WTC11 (cell line): ENCODE results near the gene PADI2. TPM values are rescaled to one million over a fixed set of nuclear protein-coding genes. Genes with fewer than 3 reads are reported as not detected.

ENCODE experiments used
- ATAC-seq: fragments of 200-7000 bp; cut with Tn5 transposase; 2 replicates; pipeline ENCODE4 v1.10.0; 2021; ENCODE audit warnings: mild to moderate bottlenecking, moderate library complexity
- CTCF ChIA-PET: fragments of 300-600 bp; sonication (Branson Sonifier 250); formaldehyde crosslinking; loops from one replicate; lab custom pipeline; 2021; ENCODE audit warnings: antibody characterized with exemption; lab: Charles Lee
- POLR2A ChIA-PET: fragments of 350-600 bp; sonication (Branson Sonifier 250); formaldehyde crosslinking; loops from one replicate; lab custom pipeline; 2021; ENCODE audit warnings: antibody characterized with exemption; lab: Charles Lee
- DNase-seq: peaks from one replicate; pipeline ENCODE4 v3.0.0; 2021; ENCODE audit warnings: low spot score
- H3K27ac Mint-ChIP-seq: 2 replicates; pipeline ENCODE4 v1.8.0; 2021; ENCODE audit warnings: mixed read lengths
- H3K27me3 Mint-ChIP-seq: 2 replicates; pipeline ENCODE4 v1.8.0; 2021; ENCODE audit warnings: low read depth, mild to moderate bottlenecking, moderate library complexity, mixed read lengths
- H3K36me3 Mint-ChIP-seq: 2 replicates; pipeline ENCODE4 v1.8.0; 2021; ENCODE audit warnings: mixed read lengths
- H3K4me1 Mint-ChIP-seq: 2 replicates; pipeline ENCODE4 v1.8.0; 2022; ENCODE audit warnings: mixed read lengths
- H3K4me3 Mint-ChIP-seq: 2 replicates; pipeline ENCODE4 v1.8.0; 2021; ENCODE audit warnings: mild to moderate bottlenecking, moderate library complexity, mixed read lengths
- H3K9me3 Mint-ChIP-seq: 2 replicates; pipeline ENCODE4 v1.8.0; 2021; ENCODE audit warnings: mixed read lengths
- ATF1 ChIP-seq: sonication (generic); formaldehyde crosslinking; IDR thresholded peaks from 2 replicates; pipeline ENCODE4 v1.8.1; 2023; ENCODE audit warnings: mild to moderate bottlenecking, moderate library complexity, missing genetic modification reagents
- ELF4 ChIP-seq: sonication (generic); formaldehyde crosslinking; IDR thresholded peaks from 2 replicates; pipeline ENCODE4 v1.8.1; 2022; ENCODE audit warnings: low read depth, mild to moderate bottlenecking, moderate library complexity, missing genetic modification reagents
- FOXJ3 ChIP-seq: sonication (generic); formaldehyde crosslinking; IDR thresholded peaks from 2 replicates; pipeline ENCODE4 v1.9.0; 2021; ENCODE audit warnings: missing genetic modification reagents, mild to moderate bottlenecking, borderline replicate concordance
- GTF2I ChIP-seq: fragments of 250-450 bp; sonication (Bioruptor Pico); conservative IDR thresholded peaks from 2 replicates; pipeline ENCODE4 v1.4.0; 2021; ENCODE audit warnings: mild to moderate bottlenecking
- MYBL2 ChIP-seq: sonication (generic); formaldehyde crosslinking; IDR thresholded peaks from 2 replicates; pipeline ENCODE4 v1.8.1; 2023; ENCODE audit warnings: mild to moderate bottlenecking, moderate library complexity, missing genetic modification reagents
- PRRX2 ChIP-seq: fragments of 250-450 bp; sonication (Bioruptor Pico); IDR thresholded peaks from 2 replicates; pipeline ENCODE4 v1.8.0; 2021; ENCODE audit warnings: mild to moderate bottlenecking
- TCF7 ChIP-seq: sonication (generic); formaldehyde crosslinking; IDR thresholded peaks from 2 replicates; pipeline ENCODE4 v1.8.0; 2022; ENCODE audit warnings: mild to moderate bottlenecking, low read depth, missing genetic modification reagents, moderate library complexity
- ZNF232 ChIP-seq: sonication (generic); formaldehyde crosslinking; IDR thresholded peaks from 2 replicates; pipeline ENCODE4 v1.8.0; 2022; ENCODE audit warnings: mild to moderate bottlenecking, missing genetic modification reagents
- ZNF396 ChIP-seq: fragments of 250-450 bp; sonication (Bioruptor Pico); IDR thresholded peaks from 2 replicates; pipeline ENCODE4 v1.8.0; 2021; ENCODE audit warnings: mild to moderate bottlenecking, moderate library complexity, borderline replicate concordance
- total RNA-seq: library from RNA; stranded (reverse); gene quantifications from 3 replicates; pipeline ENCODE4 v1.2.3, GENCODE V29; 2021
- TF ChIP-seq, protein P1 (sequence below): sonication (generic); formaldehyde crosslinking; IDR thresholded peaks from 2 replicates; pipeline ENCODE4 v1.8.0; 2023; ENCODE audit warnings: missing genetic modification reagents, mild to moderate bottlenecking, borderline replicate concordance
- TF ChIP-seq, protein P2 (sequence below): sonication (generic); formaldehyde crosslinking; IDR thresholded peaks from 2 replicates; pipeline ENCODE4 v1.8.1; 2023; ENCODE audit warnings: mild to moderate bottlenecking, moderate library complexity, missing genetic modification reagents
- TF ChIP-seq, protein P3 (sequence below): sonication (generic); formaldehyde crosslinking; IDR thresholded peaks from 2 replicates; pipeline ENCODE4 v1.8.1; 2022; ENCODE audit warnings: mild to moderate bottlenecking, missing genetic modification reagents, moderate library complexity, borderline replicate concordance
- TF ChIP-seq, protein P4 (sequence below): sonication (generic); formaldehyde crosslinking; conservative IDR thresholded peaks from 2 replicates; pipeline ENCODE4 v1.8.1; 2022; ENCODE audit warnings: mild to moderate bottlenecking, missing genetic modification reagents
- TF ChIP-seq, protein P5 (sequence below): sonication (generic); formaldehyde crosslinking; IDR thresholded peaks from 2 replicates; pipeline ENCODE4 v1.8.0; 2022; ENCODE audit warnings: mild to moderate bottlenecking, missing genetic modification reagents
- TF ChIP-seq, protein P6 (sequence below): sonication (generic); formaldehyde crosslinking; conservative IDR thresholded peaks from 2 replicates; pipeline ENCODE4 v1.8.1; 2023; ENCODE audit warnings: mild to moderate bottlenecking, low read depth, missing genetic modification reagents, moderate library complexity

Gene PADI2
- total RNA-seq, 1 experiment from 2014 or later = 3.8 TPM

DNA sequence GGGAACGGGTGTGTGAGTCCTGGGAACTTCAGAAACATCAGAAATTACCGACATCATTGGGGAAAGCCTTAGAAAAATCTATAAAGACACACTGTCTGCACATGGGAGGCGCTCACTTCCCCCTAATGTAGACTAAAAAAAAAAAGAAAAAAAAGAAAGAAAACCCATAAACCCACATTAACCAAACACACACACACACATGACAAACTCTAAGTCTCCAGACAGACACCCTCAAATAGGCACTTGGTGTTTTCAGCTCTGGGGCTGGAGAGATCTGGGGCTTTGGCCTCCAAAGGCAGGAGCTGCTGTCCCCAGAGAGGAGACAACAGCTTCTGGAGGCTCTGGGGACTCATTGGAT lies 52.2 kb downstream of the PADI2 start (continued):
- TF ChIP-seq, protein P1, sequence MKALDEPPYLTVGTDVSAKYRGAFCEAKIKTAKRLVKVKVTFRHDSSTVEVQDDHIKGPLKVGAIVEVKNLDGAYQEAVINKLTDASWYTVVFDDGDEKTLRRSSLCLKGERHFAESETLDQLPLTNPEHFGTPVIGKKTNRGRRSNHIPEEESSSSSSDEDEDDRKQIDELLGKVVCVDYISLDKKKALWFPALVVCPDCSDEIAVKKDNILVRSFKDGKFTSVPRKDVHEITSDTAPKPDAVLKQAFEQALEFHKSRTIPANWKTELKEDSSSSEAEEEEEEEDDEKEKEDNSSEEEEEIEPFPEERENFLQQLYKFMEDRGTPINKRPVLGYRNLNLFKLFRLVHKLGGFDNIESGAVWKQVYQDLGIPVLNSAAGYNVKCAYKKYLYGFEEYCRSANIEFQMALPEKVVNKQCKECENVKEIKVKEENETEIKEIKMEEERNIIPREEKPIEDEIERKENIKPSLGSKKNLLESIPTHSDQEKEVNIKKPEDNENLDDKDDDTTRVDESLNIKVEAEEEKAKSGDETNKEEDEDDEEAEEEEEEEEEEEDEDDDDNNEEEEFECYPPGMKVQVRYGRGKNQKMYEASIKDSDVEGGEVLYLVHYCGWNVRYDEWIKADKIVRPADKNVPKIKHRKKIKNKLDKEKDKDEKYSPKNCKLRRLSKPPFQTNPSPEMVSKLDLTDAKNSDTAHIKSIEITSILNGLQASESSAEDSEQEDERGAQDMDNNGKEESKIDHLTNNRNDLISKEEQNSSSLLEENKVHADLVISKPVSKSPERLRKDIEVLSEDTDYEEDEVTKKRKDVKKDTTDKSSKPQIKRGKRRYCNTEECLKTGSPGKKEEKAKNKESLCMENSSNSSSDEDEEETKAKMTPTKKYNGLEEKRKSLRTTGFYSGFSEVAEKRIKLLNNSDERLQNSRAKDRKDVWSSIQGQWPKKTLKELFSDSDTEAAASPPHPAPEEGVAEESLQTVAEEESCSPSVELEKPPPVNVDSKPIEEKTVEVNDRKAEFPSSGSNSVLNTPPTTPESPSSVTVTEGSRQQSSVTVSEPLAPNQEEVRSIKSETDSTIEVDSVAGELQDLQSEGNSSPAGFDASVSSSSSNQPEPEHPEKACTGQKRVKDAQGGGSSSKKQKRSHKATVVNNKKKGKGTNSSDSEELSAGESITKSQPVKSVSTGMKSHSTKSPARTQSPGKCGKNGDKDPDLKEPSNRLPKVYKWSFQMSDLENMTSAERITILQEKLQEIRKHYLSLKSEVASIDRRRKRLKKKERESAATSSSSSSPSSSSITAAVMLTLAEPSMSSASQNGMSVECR (CRISPR knock-in tag) = no peak

DNA sequence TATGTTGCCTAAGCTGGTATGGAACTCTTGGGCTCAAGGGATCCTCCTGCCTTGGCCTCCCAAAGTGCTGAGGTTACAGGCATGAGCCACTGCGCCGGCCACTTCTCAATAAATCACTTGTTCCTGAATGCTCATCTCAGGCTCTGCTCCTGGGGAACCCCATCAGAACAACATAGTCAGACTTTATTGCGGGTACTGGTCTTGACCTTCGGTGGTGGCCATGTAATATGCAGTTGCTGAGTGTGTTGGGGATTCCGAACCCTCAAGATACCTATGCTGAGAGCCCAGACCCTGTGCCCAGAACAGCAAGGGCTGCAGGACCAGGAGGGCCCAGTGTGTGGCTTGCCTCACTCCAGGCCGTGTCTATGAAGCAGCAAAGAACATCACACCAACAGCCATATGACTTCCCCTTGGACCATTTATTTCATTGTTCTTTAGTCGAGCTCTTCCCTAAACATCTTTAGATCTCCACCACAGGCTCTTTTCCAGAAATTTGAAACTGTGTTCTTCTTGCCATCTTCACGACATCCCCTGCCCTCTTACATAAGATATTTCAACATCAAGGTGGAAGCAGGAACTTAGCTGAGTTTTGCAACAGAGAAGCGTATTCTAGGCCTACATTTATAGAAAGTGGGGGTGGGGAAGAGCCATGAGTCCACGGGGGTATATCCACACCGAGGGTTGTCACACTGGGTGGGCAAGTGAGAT lies 52.7 kb downstream of the PADI2 start:
- H3K4me3 Mint-ChIP-seq = no peak overlapping the region
- no peaks in the 10 kb centered on the region for H3K27me3 Mint-ChIP-seq
- H3K9me3 Mint-ChIP-seq = peaks cover 6% of the 10 kb centered on the region; the same call in 1 of the 2 replicates
- DNase-seq = no peak
- ChIA-PET CTCF (interaction anchor here (5.6 kb wide), 1 partner anchor 8 kb away, joined by 28 read pairs; no protein-coding TSS in a partner anchor), POLR2A (interaction anchor here (0.5 kb wide), 1 partner anchor 448 kb away, joined by 4 read pairs; no protein-coding TSS in a partner anchor)
- H3K4me1 Mint-ChIP-seq = peaks cover 23% of the 10 kb centered on the region
- TF ChIP-seq, protein P2, sequence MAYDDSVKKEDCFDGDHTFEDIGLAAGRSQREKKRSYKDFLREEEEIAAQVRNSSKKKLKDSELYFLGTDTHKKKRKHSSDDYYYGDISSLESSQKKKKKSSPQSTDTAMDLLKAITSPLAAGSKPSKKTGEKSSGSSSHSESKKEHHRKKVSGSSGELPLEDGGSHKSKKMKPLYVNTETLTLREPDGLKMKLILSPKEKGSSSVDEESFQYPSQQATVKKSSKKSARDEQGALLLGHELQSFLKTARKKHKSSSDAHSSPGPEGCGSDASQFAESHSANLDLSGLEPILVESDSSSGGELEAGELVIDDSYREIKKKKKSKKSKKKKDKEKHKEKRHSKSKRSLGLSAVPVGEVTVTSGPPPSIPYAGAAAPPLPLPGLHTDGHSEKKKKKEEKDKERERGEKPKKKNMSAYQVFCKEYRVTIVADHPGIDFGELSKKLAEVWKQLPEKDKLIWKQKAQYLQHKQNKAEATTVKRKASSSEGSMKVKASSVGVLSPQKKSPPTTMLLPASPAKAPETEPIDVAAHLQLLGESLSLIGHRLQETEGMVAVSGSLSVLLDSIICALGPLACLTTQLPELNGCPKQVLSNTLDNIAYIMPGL (CRISPR knock-in tag) = no peak
- TF ChIP-seq GTF2I (CRISPR knock-in tag) (no peak), PRRX2 (CRISPR knock-in tag) (no peak), FOXJ3 (CRISPR knock-in tag) (no peak), ZNF232 (CRISPR knock-in tag) (no peak), MYBL2 (CRISPR knock-in tag) (no peak), TCF7 (CRISPR knock-in tag) (no peak), ELF4 (CRISPR knock-in tag) (no peak), ZNF396 (no peak), ATF1 (no peak)
- TF ChIP-seq, protein P3, sequence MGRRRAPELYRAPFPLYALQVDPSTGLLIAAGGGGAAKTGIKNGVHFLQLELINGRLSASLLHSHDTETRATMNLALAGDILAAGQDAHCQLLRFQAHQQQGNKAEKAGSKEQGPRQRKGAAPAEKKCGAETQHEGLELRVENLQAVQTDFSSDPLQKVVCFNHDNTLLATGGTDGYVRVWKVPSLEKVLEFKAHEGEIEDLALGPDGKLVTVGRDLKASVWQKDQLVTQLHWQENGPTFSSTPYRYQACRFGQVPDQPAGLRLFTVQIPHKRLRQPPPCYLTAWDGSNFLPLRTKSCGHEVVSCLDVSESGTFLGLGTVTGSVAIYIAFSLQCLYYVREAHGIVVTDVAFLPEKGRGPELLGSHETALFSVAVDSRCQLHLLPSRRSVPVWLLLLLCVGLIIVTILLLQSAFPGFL (CRISPR knock-in tag) = no peak
- TF ChIP-seq, protein P4, sequence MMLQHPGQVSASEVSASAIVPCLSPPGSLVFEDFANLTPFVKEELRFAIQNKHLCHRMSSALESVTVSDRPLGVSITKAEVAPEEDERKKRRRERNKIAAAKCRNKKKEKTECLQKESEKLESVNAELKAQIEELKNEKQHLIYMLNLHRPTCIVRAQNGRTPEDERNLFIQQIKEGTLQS (CRISPR knock-in tag) = no peak
- TF ChIP-seq, protein P5, sequence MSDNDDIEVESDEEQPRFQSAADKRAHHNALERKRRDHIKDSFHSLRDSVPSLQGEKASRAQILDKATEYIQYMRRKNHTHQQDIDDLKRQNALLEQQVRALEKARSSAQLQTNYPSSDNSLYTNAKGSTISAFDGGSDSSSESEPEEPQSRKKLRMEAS = no peak
- TF ChIP-seq, protein P6, sequence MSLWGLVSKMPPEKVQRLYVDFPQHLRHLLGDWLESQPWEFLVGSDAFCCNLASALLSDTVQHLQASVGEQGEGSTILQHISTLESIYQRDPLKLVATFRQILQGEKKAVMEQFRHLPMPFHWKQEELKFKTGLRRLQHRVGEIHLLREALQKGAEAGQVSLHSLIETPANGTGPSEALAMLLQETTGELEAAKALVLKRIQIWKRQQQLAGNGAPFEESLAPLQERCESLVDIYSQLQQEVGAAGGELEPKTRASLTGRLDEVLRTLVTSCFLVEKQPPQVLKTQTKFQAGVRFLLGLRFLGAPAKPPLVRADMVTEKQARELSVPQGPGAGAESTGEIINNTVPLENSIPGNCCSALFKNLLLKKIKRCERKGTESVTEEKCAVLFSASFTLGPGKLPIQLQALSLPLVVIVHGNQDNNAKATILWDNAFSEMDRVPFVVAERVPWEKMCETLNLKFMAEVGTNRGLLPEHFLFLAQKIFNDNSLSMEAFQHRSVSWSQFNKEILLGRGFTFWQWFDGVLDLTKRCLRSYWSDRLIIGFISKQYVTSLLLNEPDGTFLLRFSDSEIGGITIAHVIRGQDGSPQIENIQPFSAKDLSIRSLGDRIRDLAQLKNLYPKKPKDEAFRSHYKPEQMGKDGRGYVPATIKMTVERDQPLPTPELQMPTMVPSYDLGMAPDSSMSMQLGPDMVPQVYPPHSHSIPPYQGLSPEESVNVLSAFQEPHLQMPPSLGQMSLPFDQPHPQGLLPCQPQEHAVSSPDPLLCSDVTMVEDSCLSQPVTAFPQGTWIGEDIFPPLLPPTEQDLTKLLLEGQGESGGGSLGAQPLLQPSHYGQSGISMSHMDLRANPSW (CRISPR knock-in tag) = no peak
- ATAC-seq = no peak
- H3K27ac Mint-ChIP-seq = no peak overlapping the region
- no peaks in the 10 kb centered on the region for H3K36me3 Mint-ChIP-seq
